Stimulated activated CD8-positive, alpha-beta memory T cell treated with anti-CD3 and anti-CD28 coated beads, Interleukin-4, amount 100 ng/mL, for 4 hours (primary cell): ENCODE results near the gene SLC29A3.

ENCODE experiments used
- DNase-seq, 2 donors: peaks; one replicate each; pipeline ENCODE4 v3.0.0-alpha.2; 2020; ENCODE audit warnings: low read depth in 2 of 2, low spot score in 1 of 2

Gene SLC29A3

GRCh38 chr10:71368176-71368575 is 49.1 kb downstream of the SLC29A3 start:
- DNase-seq = no peak

GRCh38 chr10:71368643-71369042 is 49.6 kb downstream of the SLC29A3 start:
- no peak for DNase-seq

GRCh38 chr10:71369602-71370001 is 50.5 kb downstream of the SLC29A3 start:
- DNase-seq = no peak

GRCh38 chr10:71370031-71370430 is 51.0 kb downstream of the SLC29A3 start:
- no peak for DNase-seq

GRCh38 chr10:71371750-71372166 is 52.7 kb downstream of the SLC29A3 start:
- DNase-seq = no peak

GRCh38 chr10:71372882-71373495 is 53.9 kb downstream of the SLC29A3 start:
- no peak for DNase-seq

- DNase-seq = no peak
Observed at GRCh38 chr10:71374481-71375233, 55.6 kb downstream of the SLC29A3 start.

- no peak for DNase-seq
Observed at GRCh38 chr10:71375952-71376351, 56.9 kb downstream of the SLC29A3 start.

GRCh38 chr10:71378336-71379117 is 59.5 kb downstream of the SLC29A3 start:
- no peak for DNase-seq

- DNase-seq = no peak
Observed at GRCh38 chr10:71379118-71379766, 60.2 kb downstream of the SLC29A3 start.

- no peak for DNase-seq
Observed at GRCh38 chr10:71380841-71381240, 61.8 kb downstream of the SLC29A3 start.

GRCh38 chr10:71381611-71382010 is 62.6 kb downstream of the SLC29A3 start:
- DNase-seq = no peak

- DNase-seq = no peak
Observed at GRCh38 chr10:71382028-71382427, 63.0 kb downstream of the SLC29A3 start.

- no peak for DNase-seq
Observed at GRCh38 chr10:71382757-71383156, 63.7 kb downstream of the SLC29A3 start.

- peak; percentile 43 to 50 for DNase-seq
Observed at GRCh38 chr10:71383972-71384687, 65.1 kb downstream of the SLC29A3 start.

GRCh38 chr10:71388171-71388570 is 69.1 kb downstream of the SLC29A3 start:
- DNase-seq = no peak

GRCh38 chr10:71388583-71389310 is 69.7 kb downstream of the SLC29A3 start:
- no peak for DNase-seq

- DNase-seq = no peak
Observed at GRCh38 chr10:71389768-71390460, 70.9 kb downstream of the SLC29A3 start.

GRCh38 chr10:71390461-71390835 is 71.4 kb downstream of the SLC29A3 start:
- DNase-seq = no peak
